ENCODE data around the gene PLCH1. TPM values are rescaled to one million over a fixed set of nuclear protein-coding genes. Genes with fewer than 3 reads are reported as not detected.

Gene PLCH1
- total and polyA plus RNA-seq, 2 experiments from 2014 or later, result 2.6 to 5.8 TPM

- no peak overlapping the region for H3K27ac ChIP-seq
- H3K27me3 ChIP-seq, result no peaks in the 10 kb centered on the region
- no peaks in the 10 kb centered on the region for H4K20me1 ChIP-seq (ENCODE audit: insufficient read depth, poor library complexity, severe bottlenecking)
- TF ChIP-seq EZH2phosphoT487 (IDR thresholded peaks at IDR 0.05; ENCODE audit: low read depth, severe bottlenecking, unreplicated experiment) (no peak), CTCF (IDR thresholded peaks at IDR 0.05; ENCODE audit: poor library complexity) (no peak), EZH2 (IDR thresholded peaks at IDR 0.05; ENCODE audit: borderline replicate concordance) (no peak)
- no peaks in the 10 kb centered on the region for H3K79me2 ChIP-seq
- DNase-seq (ENCODE audit: low spot score), result no peak
- H3K4me2 ChIP-seq, result no peak overlapping the region
- no peaks in the 10 kb centered on the region for H3K9me3 ChIP-seq (ENCODE audit: low read depth)
- no peaks in the 10 kb centered on the region for H3K9me2 ChIP-seq (replicated peaks; ENCODE audit: insufficient read depth)
- H3K36me3 ChIP-seq (replicated peaks; ENCODE audit: insufficient read depth, low read depth), result no peaks in the 10 kb centered on the region
- no peak overlapping the region for H3K4me3 ChIP-seq
- H3K4me1 ChIP-seq (ENCODE audit: insufficient read depth), result no peaks in the 10 kb centered on the region
- H2AFZ ChIP-seq, result no peak overlapping the region
Measured at GRCh38 chr3:155367506-155367905, 377.4 kb downstream of the PLCH1 start.

GRCh38 chr3:155365178-155365783 lies 379.6 kb downstream of the PLCH1 start:
- no peak overlapping the region for H3K27ac ChIP-seq
- H3K9me2 ChIP-seq (replicated peaks; ENCODE audit: insufficient read depth), result no peaks in the 10 kb centered on the region
- H3K4me2 ChIP-seq, result no peak overlapping the region
- H3K4me3 ChIP-seq, result no peak overlapping the region
- no peaks in the 10 kb centered on the region for H3K4me1 ChIP-seq (ENCODE audit: insufficient read depth)
- H3K79me2 ChIP-seq, result no peaks in the 10 kb centered on the region
- TF ChIP-seq EZH2 (IDR thresholded peaks at IDR 0.05; ENCODE audit: borderline replicate concordance) (no peak), CTCF (IDR thresholded peaks at IDR 0.05; ENCODE audit: poor library complexity) (no peak), EZH2phosphoT487 (IDR thresholded peaks at IDR 0.05; ENCODE audit: low read depth, severe bottlenecking, unreplicated experiment) (no peak)
- H3K36me3 ChIP-seq (replicated peaks; ENCODE audit: insufficient read depth, low read depth), result no peaks in the 10 kb centered on the region
- no peaks in the 10 kb centered on the region for H3K27me3 ChIP-seq
- no peaks in the 10 kb centered on the region for H3K9me3 ChIP-seq (ENCODE audit: low read depth)
- H2AFZ ChIP-seq, result no peak overlapping the region
- 74% methylated on average over 1 of the region's 1 CpG for WGBS (ENCODE audit: low lambda C conversion rate, missing lambda C conversion rate)
- no peak for DNase-seq (ENCODE audit: low spot score)
- H4K20me1 ChIP-seq (ENCODE audit: insufficient read depth, poor library complexity, severe bottlenecking), result no peaks in the 10 kb centered on the region

- WGBS (ENCODE audit: low lambda C conversion rate, missing lambda C conversion rate), result 80% methylated on average over 2 of the region's 2 CpGs
- H3K4me3 ChIP-seq, result no peak overlapping the region
- H3K4me2 ChIP-seq, result no peak overlapping the region
- no peak overlapping the region for H2AFZ ChIP-seq
- no peaks in the 10 kb centered on the region for H3K27me3 ChIP-seq
- H4K20me1 ChIP-seq (ENCODE audit: insufficient read depth, poor library complexity, severe bottlenecking), result no peaks in the 10 kb centered on the region
- no peaks in the 10 kb centered on the region for H3K9me3 ChIP-seq (ENCODE audit: low read depth)
- no peaks in the 10 kb centered on the region for H3K36me3 ChIP-seq (replicated peaks; ENCODE audit: insufficient read depth, low read depth)
- TF ChIP-seq EZH2phosphoT487 (IDR thresholded peaks at IDR 0.05; ENCODE audit: low read depth, severe bottlenecking, unreplicated experiment) (no peak), CTCF (IDR thresholded peaks at IDR 0.05; ENCODE audit: poor library complexity) (no peak), EZH2 (IDR thresholded peaks at IDR 0.05; ENCODE audit: borderline replicate concordance) (no peak)
- H3K27ac ChIP-seq, result no peak overlapping the region
- H3K9me2 ChIP-seq (replicated peaks; ENCODE audit: insufficient read depth), result no peaks in the 10 kb centered on the region
- no peaks in the 10 kb centered on the region for H3K4me1 ChIP-seq (ENCODE audit: insufficient read depth)
- no peak for DNase-seq (ENCODE audit: low spot score)
- no peaks in the 10 kb centered on the region for H3K79me2 ChIP-seq
Measured at GRCh38 chr3:155364492-155364891, 380.4 kb downstream of the PLCH1 start.

GRCh38 chr3:155363690-155364070 lies 381.2 kb downstream of the PLCH1 start:
- Histone ChIP-seq H3K4me1 (ENCODE audit: insufficient read depth) (no peaks in the 10 kb centered on the region), H3K4me3 (no peak overlapping the region), H3K4me2 (no peak overlapping the region), H3K27me3 (no peaks in the 10 kb centered on the region), H3K27ac (no peak overlapping the region), H3K9me3 (ENCODE audit: low read depth) (no peaks in the 10 kb centered on the region), H4K20me1 (ENCODE audit: insufficient read depth, poor library complexity, severe bottlenecking) (no peaks in the 10 kb centered on the region), H2AFZ (no peak overlapping the region), H3K36me3 (replicated peaks; ENCODE audit: insufficient read depth, low read depth) (no peaks in the 10 kb centered on the region), H3K9me2 (replicated peaks; ENCODE audit: insufficient read depth) (no peaks in the 10 kb centered on the region), H3K79me2 (no peaks in the 10 kb centered on the region)
- no peak for DNase-seq (ENCODE audit: low spot score)
- WGBS (ENCODE audit: low lambda C conversion rate, missing lambda C conversion rate), result 60% methylated on average over 3 of the region's 3 CpGs
- TF ChIP-seq EZH2phosphoT487 (IDR thresholded peaks at IDR 0.05; ENCODE audit: low read depth, severe bottlenecking, unreplicated experiment) (no peak), EZH2 (IDR thresholded peaks at IDR 0.05; ENCODE audit: borderline replicate concordance) (no peak), CTCF (IDR thresholded peaks at IDR 0.05; ENCODE audit: poor library complexity) (no peak)

All from hepatocyte (in vitro differentiated cells).